Suprapubic skin (tissue), 3 donors: ENCODE data around the gene PAF1.
"Not testable (repeated sequence)": the region's sequence is repeated elsewhere in the genome, so short reads cannot be mapped to it uniquely, and the experiment has no call there.

ENCODE experiments used
- POLR2AphosphoS5 ChIP-seq, 3 donors: sonication (generic); formaldehyde crosslinking; IDR thresholded peaks; one replicate each; pipeline ENCODE4 v1.6.1; 2017; ENCODE audit warnings: antibody characterized with exemption in 3 of 3
- TF ChIP-seq, protein P1 (sequence below), 2 donors: fragments of 200-600 bp in 1 of 2; fragments of 450-650 bp in 1 of 2; sonication (generic) in 1 of 2; IDR thresholded peaks; one replicate each; pipeline ENCODE4 v1.5.1; 2016 to 2019; ENCODE audit warnings: antibody characterized with exemption in 2 of 2, mild to moderate bottlenecking in 1 of 2, moderate library complexity in 1 of 2

DNA sequence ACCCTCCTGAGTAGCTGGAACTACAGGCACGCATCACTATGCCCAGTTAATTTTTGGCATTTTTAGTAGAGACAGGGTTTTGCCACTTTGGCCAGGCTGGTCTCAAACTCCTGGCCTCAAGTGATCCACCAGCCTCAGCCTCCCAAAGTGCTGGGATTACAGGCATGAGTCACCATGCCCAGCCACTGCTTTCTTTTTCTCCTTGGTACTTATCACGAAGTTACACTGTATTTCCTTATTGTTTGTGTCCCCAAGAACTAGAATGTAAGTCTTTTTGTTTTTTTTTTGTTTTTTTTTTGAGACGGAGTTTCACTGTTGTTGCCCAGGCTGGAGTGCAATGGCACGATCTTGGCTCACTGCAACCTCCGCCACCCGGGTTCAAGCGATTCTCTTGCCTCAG, 50.8 kb downstream of the PAF1 start:
- TF ChIP-seq, protein P1, sequence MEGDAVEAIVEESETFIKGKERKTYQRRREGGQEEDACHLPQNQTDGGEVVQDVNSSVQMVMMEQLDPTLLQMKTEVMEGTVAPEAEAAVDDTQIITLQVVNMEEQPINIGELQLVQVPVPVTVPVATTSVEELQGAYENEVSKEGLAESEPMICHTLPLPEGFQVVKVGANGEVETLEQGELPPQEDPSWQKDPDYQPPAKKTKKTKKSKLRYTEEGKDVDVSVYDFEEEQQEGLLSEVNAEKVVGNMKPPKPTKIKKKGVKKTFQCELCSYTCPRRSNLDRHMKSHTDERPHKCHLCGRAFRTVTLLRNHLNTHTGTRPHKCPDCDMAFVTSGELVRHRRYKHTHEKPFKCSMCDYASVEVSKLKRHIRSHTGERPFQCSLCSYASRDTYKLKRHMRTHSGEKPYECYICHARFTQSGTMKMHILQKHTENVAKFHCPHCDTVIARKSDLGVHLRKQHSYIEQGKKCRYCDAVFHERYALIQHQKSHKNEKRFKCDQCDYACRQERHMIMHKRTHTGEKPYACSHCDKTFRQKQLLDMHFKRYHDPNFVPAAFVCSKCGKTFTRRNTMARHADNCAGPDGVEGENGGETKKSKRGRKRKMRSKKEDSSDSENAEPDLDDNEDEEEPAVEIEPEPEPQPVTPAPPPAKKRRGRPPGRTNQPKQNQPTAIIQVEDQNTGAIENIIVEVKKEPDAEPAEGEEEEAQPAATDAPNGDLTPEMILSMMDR (IDR thresholded peaks at IDR 0.05), result not testable (repeated sequence)
- not testable (repeated sequence) for TF ChIP-seq POLR2AphosphoS5 (IDR thresholded peaks at IDR 0.05)
